ENCODE results near the gene MFAP4. TPM values are rescaled to one million over a fixed set of nuclear protein-coding genes. Genes with fewer than 3 reads are reported as not detected.

MFAP4 gene
- total and polyA plus RNA-seq, 2 donors (not counting 1 experiment from before 2014, with no cell fraction given) = not detected

- intact Hi-C loops (cut with micrococcal nuclease) = no loop called here
- Histone ChIP-seq H3K9me3 (ENCODE audit: control extremely low read depth in 1 of 3, control insufficient read depth in 2 of 3, insufficient read depth in 1 of 3, low read length in 2 of 3) (no peaks in the 10 kb centered on the region), H3K79me2 (ENCODE audit: control insufficient read depth, insufficient read depth, low read length) (no peaks in the 10 kb centered on the region), H2AFZ (ENCODE audit: insufficient read depth, low read depth, low read length, poor library complexity, severe bottlenecking) (no peak overlapping the region), H3K9ac (ENCODE audit: low read length) (no peak overlapping the region), H4K20me1 (ENCODE audit: control insufficient read depth, insufficient read depth, low read length, poor library complexity, severe bottlenecking) (no peaks in the 10 kb centered on the region), H3K27me3 (replicated peaks in 1 of 4; ENCODE audit: control extremely low read depth in 1 of 4, control insufficient read depth in 3 of 4, insufficient read depth in 4 of 4, low read length in 3 of 4) (peaks cover 0 to 3% (median 0%) of the 10 kb centered on the region in 4 experiments), H3K4me2 (replicated peaks; ENCODE audit: low read depth, low read length, poor library complexity, severe bottlenecking) (no peak overlapping the region), H3K4me1 (ENCODE audit: control insufficient read depth in 2 of 2, insufficient read depth in 2 of 2, low read length in 2 of 2) (peaks cover 0 to 3% of the 10 kb centered on the region in 2 donors), H3K36me3 (replicated peaks in 1 of 2; ENCODE audit: control extremely low read depth in 1 of 2, control insufficient read depth in 1 of 2, extremely low read depth in 1 of 2, insufficient read depth in 2 of 2, low read length in 1 of 2) (no peaks in the 10 kb centered on the region), H3K4me3 (ENCODE audit: control extremely low read depth in 1 of 5, extremely low read depth in 1 of 5, insufficient read depth in 1 of 5, low read depth in 2 of 5, low read length in 4 of 5) (no peak overlapping the region), H3K27ac (ENCODE audit: low read length in 2 of 2) (no peak overlapping the region)
- 87% methylated on average over 21 of the region's 21 CpGs for WGBS (ENCODE audit: insufficient coverage)
- Mint-ChIP-seq H3K27me3 (peaks cover 14% of the 10 kb centered on the region), H3K4me3 (no peak overlapping the region), H3K4me1 (no peaks in the 10 kb centered on the region), H3K27ac (no peak overlapping the region), H3K9me3 (ENCODE audit: insufficient read depth) (no peaks in the 10 kb centered on the region)
- CTCF ChIA-PET = interaction anchor here (0.9 to 3.9 kb wide), 21 partner anchors 9 to 110 kb away, joined by 3 to 37 read pairs (median 7); partner anchors contain the start of genes B9D1 and MAPK7
- DNase-seq (no peak), ATAC-seq (ENCODE audit: low read depth) (no peak)
- POLR2A ChIA-PET = no interaction called here
- no peak for TF ChIP-seq EZH2 (IDR thresholded peaks at IDR 0.05; ENCODE audit: borderline replicate concordance, insufficient read depth, low read depth, low read length, poor library complexity, severe bottlenecking)
- TF ChIP-seq CTCF (IDR thresholded peaks at IDR 0.05) = no peak
Measured at GRCh38 chr17:19336938-19337711, 49.9 kb downstream of the MFAP4 start.

- no peak overlapping the region for H3K4me3 ChIP-seq (ENCODE audit: control extremely low read depth in 1 of 5, extremely low read depth in 1 of 5, insufficient read depth in 1 of 5, low read depth in 2 of 5, low read length in 4 of 5)
- no peaks in the 10 kb centered on the region for H3K27me3 ChIP-seq (replicated peaks in 1 of 4; ENCODE audit: control extremely low read depth in 1 of 4, control insufficient read depth in 3 of 4, insufficient read depth in 4 of 4, low read length in 3 of 4)
- H3K36me3 ChIP-seq (replicated peaks in 1 of 2; ENCODE audit: control extremely low read depth in 1 of 2, control insufficient read depth in 1 of 2, extremely low read depth in 1 of 2, insufficient read depth in 2 of 2, low read length in 1 of 2) = no peaks in the 10 kb centered on the region
- no peak overlapping the region for H2AFZ ChIP-seq (ENCODE audit: insufficient read depth, low read depth, low read length, poor library complexity, severe bottlenecking)
- no peaks in the 10 kb centered on the region for H3K79me2 ChIP-seq (ENCODE audit: control insufficient read depth, insufficient read depth, low read length)
- H3K9me3 ChIP-seq (ENCODE audit: control extremely low read depth in 1 of 3, control insufficient read depth in 2 of 3, insufficient read depth in 1 of 3, low read length in 2 of 3) = no peaks in the 10 kb centered on the region
- intact Hi-C loops (cut with micrococcal nuclease) = no loop called here
- Mint-ChIP-seq H3K4me3 (no peak overlapping the region), H3K27me3 (peaks cover 9% of the 10 kb centered on the region), H3K4me1 (no peaks in the 10 kb centered on the region), H3K27ac (no peak overlapping the region), H3K9me3 (ENCODE audit: insufficient read depth) (no peaks in the 10 kb centered on the region)
- no peak overlapping the region for H3K9ac ChIP-seq (ENCODE audit: low read length)
- H4K20me1 ChIP-seq (ENCODE audit: control insufficient read depth, insufficient read depth, low read length, poor library complexity, severe bottlenecking) = no peaks in the 10 kb centered on the region
- POLR2A ChIA-PET = no interaction called here
- no peak overlapping the region for H3K4me2 ChIP-seq (replicated peaks; ENCODE audit: low read depth, low read length, poor library complexity, severe bottlenecking)
- no peak overlapping the region for H3K27ac ChIP-seq (ENCODE audit: low read length in 2 of 2)
- H3K4me1 ChIP-seq (ENCODE audit: control insufficient read depth in 2 of 2, insufficient read depth in 2 of 2, low read length in 2 of 2) = peaks cover 0 to 3% of the 10 kb centered on the region in 2 donors
- ATAC-seq (ENCODE audit: low read depth) (no peak), DNase-seq (no peak)
- no peak for TF ChIP-seq EZH2 (IDR thresholded peaks at IDR 0.05; ENCODE audit: borderline replicate concordance, insufficient read depth, low read depth, low read length, poor library complexity, severe bottlenecking)
- no peak for TF ChIP-seq CTCF (IDR thresholded peaks at IDR 0.05)
- CTCF ChIA-PET = interaction anchor here (3.5 to 3.9 kb wide), 3 partner anchors 26 to 34 kb away, joined by 14 to 37 read pairs (median 22); partner anchors contain the start of gene B9D1
- WGBS (ENCODE audit: insufficient coverage) = 91% methylated on average over 13 of the region's 18 CpGs
Measured at GRCh38 chr17:19335951-19336631, 50.9 kb downstream of the MFAP4 start.
